Measurements from ENCODE around the gene SPEM3.

SPEM3 gene

DNA sequence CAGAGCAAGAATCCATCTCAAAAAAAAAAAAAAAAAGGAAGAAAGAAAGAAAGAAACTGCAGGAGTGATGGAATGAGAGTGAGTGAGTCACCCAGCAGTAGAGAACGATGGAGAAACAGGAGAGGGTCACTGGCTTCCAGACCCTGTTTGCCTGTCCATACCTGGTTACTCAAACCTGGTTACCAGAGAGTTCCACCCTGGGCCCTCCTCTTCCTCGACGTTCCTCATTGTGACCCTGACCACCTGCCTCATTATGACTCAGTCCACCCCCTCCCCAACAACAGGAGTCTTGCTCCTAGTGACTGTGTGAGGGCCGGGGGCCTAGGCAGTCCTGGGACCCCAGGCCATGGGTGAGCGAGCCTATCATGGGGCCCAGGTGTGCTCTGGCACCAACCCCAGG lies at the start of gene SPEM3:
SPEM3 (plus strand) TSS at position 301 of the 400 bp plus-strand sequence; CDS start at position 347, 46 bp downstream.
- DNase-seq: no peak

DNA sequence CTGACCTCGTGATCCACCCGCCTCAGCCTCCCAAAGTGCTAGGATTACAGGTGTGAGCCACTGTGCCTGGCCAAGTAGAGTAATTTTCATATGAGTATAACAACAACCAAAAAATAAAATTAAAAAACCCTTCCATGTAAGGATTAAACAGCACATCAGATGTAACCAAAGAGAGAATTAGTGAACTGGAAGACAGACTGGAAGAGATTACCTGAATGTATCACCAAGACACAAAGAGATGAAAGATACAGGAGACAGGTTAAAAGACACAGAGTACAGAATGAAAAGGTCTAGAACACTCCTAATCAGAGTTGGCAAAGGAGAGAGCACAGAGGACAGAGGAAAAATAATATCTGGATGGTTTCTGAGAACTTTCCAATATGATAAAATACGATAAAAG lies 49.5 kb upstream of the SPEM3 start:
- no peak for DNase-seq

DNA sequence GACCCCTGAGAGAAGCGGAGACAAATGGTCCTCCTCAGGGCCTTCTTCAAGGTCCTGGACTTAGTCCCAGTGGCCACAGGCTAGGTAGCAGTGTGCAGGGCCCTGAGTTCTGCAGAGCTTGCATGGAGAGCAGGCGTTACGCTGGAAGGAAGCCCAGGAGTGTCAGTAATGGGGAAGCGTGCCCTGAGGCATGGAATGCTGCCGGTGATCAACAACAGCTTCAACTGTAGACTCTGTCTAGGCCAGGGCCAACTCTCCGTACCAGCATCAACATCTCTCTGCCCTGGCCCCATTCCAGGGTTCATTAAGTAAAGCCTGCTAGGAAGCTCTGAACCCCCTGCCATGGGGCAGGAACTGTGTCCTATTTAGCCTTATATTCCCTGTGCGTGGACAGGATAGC lies 48.3 kb upstream of the SPEM3 start:
- DNase-seq: no peak

GRCh38 chr17:7380855-7381683 lies 47.6 kb upstream of the SPEM3 start, which contains the start of gene TNK1:
TSS of gene TNK1 (plus strand) at chr17:7381089. CDS start at chr17:7382927, 1,838 bp downstream.
- no peak for DNase-seq

GRCh38 chr17:7382901-7383300 lies 45.8 kb upstream of the SPEM3 start:
- no peak for DNase-seq

- DNase-seq: no peak
Measured at GRCh38 chr17:7383371-7383741, 45.3 kb upstream of the SPEM3 start.

DNA sequence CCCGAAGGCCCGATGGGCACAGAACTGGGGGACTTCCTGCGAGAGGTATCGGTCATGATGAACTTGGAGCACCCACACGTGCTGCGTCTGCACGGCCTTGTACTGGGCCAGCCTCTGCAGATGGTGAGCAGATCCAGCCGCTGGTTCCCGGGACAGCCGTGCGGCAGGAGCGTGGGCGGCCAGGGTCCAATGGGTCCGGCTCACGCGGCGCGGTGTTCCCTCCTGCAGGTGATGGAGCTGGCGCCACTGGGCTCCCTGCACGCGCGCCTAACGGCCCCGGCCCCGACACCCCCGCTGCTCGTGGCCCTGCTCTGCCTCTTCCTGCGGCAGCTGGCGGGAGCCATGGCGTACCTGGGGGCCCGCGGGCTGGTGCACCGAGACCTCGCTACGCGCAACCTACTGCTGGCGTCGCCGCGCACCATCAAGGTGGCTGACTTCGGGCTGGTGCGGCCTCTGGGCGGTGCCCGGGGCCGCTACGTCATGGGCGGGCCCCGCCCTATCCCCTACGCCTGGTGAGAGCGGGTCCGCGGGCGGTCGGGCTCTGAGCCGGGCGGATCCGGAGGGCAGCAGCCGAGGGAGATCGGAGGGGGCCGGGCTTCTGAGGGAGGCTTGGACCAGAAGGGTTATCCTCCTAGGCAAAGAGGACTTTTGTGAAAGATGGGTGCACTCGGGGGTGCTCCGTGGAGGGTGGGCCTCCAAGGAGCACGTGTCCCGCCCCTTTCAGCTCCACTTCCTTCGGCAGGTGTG lies 44.7 kb upstream of the SPEM3 start:
- DNase-seq: peak; percentile 82

- DNase-seq: no peak
Measured at GRCh38 chr17:7384489-7385081, 44.1 kb upstream of the SPEM3 start.

- DNase-seq: no peak
Measured at GRCh38 chr17:7388856-7389255, 39.8 kb upstream of the SPEM3 start.

DNA sequence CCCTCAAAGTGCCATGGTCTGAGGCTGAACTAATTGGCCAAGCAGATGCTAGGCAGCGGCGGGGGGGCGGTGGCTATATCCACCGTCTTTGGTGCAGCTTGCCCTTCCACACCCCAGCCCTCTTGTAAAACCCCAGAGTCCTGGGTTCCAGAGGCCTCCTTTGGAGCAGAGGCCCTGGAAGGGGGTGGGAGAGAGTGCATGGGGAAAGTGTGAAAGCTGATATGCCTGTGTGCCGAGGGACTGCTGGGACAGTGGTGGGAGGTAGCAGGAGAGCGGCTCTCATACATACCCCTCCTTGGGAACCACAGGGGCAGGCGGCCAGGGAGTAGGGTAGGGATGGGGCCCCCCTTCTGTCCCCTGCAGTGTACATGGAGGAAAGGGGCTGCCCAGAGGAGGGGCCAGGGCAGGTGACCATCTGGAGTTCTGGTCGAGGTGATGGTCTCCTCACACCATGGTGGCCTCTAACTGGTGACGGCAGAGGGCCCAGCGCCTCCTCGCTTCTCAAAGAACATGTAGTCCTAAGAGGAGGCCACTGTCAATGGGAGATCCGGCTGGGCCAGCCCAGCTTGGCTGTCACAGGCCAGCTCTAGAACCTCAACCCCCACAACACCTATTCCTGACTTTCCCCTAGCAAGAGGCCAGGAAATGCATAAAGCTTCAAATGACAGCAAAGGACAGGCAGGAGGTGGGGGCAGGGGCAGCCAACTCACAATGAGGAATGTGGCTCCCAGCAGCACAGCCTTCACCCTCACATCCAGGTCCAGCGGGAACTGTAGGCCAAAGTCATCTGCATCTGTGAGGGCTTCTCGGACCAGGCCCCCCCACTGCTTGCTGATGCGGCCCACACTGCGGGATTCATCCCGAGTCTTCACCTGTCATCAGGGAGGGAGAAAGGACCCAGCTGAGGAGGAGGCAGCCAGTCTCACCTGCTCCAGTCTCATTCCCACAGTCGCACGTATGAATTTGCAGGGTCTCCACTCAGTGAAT lies 38.4 kb upstream of the SPEM3 start:
- DNase-seq: no peak

GRCh38 chr17:7391307-7391706 lies 37.4 kb upstream of the SPEM3 start:
- DNase-seq: no peak

- no peak for DNase-seq
Measured at GRCh38 chr17:7392696-7393612, 35.7 kb upstream of the SPEM3 start.

GRCh38 chr17:7393613-7394451 lies 34.8 kb upstream of the SPEM3 start:
- DNase-seq: peak; percentile 66

DNA sequence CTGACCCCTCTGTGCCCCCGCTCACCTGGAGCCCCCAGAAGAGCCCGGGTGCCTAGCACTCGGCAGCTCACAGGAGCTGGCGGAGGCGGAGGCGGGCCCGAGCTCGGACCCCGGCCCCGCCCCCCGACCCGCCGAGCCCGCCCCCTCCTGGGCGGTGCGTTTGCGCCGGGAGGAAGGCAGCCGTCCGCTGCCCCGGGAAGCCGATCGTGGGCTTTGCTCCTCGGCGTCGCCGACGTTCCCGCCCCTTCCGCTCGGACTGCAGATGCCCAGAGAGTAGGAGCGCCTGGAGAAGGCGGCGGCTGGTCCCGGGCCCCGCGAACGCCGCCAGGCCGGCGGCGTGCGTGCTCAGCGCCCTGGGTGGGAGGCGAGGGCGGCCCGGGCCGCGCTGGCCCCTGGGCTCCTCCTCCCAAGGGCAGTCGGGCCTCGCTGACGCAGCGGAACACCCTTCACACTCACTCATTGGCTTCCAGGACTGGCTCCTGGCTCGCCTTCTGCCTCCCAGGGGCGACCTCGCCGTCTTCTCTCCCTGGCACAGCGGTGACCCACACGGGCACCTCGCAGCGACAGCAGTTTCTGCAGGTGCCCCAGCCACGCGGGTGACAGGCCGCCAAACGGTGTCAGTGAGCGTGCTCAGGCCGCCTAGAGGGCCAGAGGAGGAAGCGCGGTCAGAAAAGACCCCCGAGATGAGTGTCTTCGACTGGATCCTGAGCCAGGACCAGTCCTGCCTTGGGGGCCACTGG lies 34.0 kb upstream of the SPEM3 start, which contains the start of gene PLSCR3:
PLSCR3 (minus strand) TSS at position 74 of the 740 bp plus-strand sequence. CDS start 415 bp downstream, outside the sequence.
- peak; percentile 85 for DNase-seq

GRCh38 chr17:7396147-7396546 lies 32.5 kb upstream of the SPEM3 start:
- no peak for DNase-seq

DNA sequence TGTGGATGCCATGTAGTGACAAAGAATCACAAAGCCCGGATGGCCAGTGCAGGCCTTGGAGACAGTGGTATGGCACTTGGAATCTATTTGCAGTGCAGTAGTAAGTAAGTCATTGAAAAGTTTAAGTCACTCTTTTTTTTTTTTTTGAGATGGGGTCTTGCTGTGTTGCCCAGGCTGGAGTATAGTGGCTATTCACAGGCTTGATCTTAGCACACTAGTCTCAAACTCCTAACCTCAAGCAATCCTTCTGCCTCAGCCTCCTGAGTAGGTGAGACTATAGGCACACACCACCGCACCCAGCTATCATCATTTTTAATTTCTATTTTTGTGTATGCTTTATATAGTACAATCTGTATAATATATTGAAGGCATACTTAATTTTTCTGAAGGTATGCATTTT lies 30.0 kb upstream of the SPEM3 start:
- no peak for DNase-seq

GRCh38 chr17:7403043-7403726 lies 25.5 kb upstream of the SPEM3 start:
- DNase-seq: no peak

DNA sequence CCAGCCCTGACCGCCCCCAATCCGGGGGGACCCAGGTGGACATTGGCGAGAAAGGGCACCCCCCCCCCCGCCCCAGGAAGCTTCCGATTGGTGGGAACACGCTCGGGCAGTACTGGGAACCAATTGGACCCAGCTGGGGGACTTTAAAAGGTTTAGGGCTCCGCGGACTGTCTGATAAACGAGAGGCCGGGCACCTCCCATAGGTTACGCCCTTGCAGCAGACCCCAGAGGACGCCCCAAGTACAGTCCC lies 25.0 kb upstream of the SPEM3 start:
- no peak for DNase-seq
